NAMALWA (cell line): ENCODE results near the gene MX1.

Experiments used
- DNase-seq: peaks from one replicate; pipeline ENCODE4 v3.0.0-alpha.2; 2015; ENCODE audit warnings: low spot score

MX1 gene, protein sequence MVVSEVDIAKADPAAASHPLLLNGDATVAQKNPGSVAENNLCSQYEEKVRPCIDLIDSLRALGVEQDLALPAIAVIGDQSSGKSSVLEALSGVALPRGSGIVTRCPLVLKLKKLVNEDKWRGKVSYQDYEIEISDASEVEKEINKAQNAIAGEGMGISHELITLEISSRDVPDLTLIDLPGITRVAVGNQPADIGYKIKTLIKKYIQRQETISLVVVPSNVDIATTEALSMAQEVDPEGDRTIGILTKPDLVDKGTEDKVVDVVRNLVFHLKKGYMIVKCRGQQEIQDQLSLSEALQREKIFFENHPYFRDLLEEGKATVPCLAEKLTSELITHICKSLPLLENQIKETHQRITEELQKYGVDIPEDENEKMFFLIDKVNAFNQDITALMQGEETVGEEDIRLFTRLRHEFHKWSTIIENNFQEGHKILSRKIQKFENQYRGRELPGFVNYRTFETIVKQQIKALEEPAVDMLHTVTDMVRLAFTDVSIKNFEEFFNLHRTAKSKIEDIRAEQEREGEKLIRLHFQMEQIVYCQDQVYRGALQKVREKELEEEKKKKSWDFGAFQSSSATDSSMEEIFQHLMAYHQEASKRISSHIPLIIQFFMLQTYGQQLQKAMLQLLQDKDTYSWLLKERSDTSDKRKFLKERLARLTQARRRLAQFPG

DNA sequence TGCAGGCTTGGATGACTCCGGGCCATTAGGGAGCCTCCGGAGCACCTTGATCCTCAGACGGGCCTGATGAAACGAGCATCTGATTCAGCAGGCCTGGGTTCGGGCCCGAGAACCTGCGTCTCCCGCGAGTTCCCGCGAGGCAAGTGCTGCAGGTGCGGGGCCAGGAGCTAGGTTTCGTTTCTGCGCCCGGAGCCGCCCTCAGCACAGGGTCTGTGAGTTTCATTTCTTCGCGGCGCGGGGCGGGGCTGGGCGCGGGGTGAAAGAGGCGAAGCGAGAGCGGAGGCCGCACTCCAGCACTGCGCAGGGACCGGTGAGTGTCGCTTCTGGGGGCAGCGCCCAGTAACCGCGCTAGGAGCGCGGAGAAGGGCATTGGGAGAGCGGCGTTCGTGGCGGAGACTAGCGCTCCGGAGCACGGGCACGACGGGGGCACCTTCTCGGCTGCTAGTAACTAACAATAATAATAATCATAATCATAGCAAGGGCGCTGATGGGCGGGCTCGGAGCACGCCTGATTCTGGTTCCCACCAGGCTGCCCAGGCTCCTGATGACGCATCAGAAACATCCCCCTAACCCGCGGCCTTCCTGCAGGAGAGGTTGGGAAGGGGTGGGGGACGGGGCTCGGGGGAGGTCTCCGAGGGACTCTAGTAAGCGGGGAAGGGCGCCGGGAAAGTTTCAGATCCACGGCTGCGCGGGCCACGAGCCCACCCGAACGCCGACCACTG, at the start of gene MX1:
Gene MX1 (plus strand): TSS at position 286 of the 722 bp plus-strand sequence. CDS start 5,832 bp downstream, outside the sequence.
- peak; percentile 81 for DNase-seq

DNA sequence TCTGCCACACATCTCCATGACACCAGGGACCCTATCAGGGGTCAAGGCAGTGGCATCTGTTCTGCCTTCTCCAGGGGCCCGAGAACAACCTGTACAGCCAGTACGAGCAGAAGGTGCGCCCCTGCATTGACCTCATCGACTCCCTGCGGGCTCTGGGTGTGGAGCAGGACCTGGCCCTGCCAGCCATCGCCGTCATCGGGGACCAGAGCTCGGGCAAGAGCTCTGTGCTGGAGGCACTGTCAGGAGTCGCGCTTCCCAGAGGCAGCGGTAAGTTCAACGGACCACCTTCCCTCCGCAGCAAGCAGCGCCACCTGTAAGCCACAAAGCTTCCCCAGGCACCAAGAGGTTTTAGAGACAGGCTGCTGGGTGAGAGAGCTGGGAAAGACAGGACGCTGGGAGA, 48.3 kb upstream of the MX1 start:
- no peak for DNase-seq

GRCh38 chr21:41378849-41379248, 47.2 kb upstream of the MX1 start:
- DNase-seq = no peak

DNA sequence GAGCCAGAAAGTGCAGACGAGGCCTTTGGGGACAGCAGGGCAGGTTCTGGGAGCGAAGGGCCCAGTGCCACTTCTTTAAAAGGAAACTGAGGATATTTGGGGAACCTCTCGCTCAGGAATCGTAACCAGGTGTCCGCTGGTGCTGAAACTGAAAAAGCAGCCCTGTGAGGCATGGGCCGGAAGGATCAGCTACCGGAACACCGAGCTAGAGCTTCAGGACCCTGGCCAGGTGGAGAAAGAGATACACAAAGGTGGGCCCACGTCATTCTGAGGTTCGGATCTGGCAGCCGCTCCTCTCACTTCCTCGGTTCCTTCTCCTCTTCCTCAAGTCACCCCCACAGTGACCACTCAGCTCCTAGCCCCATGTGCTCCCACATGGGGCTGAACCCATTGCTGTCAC, 46.1 kb upstream of the MX1 start:
- DNase-seq = no peak

DNA sequence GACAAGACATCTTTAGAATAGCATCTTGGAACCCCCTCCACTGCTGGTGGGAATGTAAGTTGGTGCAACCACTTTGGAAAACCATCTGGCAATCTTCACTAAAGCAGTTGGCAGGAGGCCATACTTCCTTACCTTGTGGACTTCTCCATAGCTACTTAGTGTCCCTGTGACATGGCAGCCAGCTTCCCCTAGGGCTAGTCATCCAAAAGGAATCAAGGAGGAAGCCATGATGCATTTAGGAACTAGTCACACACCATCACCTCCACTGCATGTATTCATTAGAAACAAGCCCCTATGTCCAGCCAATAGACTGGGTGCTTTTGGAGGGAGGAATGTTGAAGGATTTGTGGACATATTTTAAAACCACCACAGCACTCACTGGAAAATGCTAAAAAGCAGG, 44.3 kb upstream of the MX1 start:
- DNase-seq = no peak

DNA sequence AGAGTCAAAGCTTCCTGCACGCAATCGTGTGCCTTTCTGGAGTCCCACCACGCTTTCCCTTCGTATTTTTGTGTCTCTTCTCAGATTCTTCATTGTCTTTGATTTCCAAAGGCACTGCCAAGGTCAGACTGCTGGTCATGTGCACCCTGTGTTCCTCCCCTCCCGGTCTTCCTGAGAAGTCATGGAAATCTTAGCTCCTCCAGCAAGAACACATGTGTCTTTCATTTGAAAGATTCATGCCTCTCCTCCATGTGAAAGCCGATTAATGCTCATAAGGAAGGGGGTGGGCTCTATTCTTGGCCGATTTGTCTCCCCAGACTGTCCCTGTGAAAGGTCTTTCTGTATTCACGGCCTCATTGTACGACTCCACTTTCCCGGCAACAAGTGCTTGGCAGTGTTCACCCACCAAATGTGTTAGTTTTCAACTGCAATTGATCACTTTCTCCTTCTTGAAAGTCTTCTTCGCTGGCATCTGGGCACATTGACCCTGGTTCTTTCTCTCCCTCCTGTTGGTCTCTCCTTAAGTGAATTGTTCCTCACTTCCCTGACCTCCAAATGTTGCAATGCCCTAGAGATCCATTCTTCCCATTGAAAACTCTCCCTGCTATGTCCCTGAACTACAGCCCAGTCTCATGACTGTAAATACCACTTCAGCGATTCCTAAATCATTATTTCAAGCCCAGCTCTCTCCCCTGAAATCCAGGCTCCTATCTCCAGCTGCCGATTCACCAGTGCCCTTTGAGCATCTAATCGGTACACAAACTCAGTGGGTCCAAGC, 38.8 kb upstream of the MX1 start:
- DNase-seq = no peak

GRCh38 chr21:41387824-41388223, 38.2 kb upstream of the MX1 start:
- no peak for DNase-seq

DNA sequence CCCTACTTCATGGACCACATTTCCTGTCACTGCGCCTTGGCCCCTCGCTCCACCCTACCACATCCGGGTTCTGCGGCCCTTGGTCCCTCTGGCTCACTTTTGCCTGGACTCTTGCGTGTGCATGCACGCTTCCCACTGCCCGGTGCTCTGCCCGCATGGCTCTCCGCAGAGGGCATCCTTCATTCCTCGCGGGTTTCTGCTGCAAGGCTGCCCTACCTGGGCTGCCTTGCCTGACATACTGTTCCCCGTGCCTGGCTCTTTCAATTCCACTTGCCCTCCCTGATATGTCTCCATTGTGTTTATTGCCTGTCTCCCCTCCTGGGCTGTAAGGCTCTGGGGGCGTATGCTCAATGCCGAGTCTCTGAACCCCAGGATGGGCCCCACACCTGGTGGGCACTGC, 37.8 kb upstream of the MX1 start:
- DNase-seq = no peak

DNA sequence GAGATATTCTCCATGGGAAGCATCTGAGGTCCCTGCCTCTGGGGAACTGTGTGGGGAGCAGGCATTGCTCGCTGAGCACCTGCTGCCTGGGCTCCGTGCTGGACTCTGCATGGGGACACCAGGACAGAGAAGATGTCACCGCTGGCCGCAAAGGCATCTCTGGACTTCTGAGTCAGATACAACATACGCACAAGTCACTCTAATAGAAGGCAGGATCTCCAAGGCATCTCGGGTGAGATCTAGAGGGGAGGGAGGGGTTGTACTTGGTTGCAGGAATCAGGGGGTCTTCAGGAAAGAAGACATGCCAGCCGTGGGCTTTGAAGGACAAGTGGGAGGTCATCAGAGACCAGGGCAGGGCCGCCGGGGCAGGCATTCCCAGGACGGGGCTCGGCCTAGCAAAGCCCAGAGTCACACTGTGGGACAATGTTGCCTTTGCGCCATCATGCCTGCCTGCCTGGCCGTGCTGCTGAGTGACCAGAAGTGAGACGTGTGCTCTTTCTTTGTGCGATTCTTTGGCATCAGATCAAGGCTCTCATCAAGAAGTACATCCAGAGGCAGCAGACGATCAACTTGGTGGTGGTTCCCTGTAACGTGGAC, 35.9 kb upstream of the MX1 start:
- no peak for DNase-seq

- no peak for DNase-seq
These were observed 32.1 kb upstream of the MX1 start for GRCh38 chr21:41393876-41394465.

- no peak for DNase-seq
These were observed 29.4 kb upstream of the MX1 start for GRCh38 chr21:41396558-41397075.

DNA sequence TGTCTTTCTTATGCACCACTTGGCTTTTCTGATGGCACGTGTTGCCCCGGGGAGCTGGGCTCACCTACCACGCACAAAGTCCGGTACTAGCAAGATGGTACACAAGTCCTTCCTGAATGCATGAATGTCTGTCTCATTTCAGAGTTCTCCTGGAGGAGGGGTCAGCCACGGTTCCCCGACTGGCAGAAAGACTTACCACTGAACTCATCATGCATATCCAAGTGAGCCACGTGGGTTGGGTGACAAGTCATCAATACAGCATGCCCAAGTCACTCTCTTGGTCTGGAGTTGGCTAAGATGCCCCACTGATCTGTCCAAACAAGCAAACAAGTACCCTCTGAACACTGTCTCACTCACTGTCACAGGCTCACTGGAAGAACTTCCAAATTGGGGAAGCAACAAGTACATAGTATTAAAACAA, 28.6 kb upstream of the MX1 start:
- DNase-seq = no peak

DNA sequence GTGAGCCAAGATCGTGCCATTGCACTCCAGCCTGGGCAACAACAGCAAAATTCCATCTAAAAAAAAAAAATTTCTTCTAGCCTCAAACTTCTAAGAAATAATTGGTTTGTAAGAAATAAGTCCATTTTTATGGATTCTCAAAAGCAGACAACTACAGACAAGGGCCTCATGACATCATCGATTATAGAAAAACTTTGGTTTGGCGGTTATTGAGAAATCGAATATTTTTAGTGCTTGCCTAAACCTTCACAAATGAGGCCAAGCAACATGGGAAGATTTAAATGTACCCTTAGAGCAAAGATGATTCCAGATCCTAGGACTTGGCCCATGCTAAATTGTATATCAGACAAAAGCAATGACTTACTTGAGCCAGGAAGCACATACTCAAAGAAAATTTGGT, 27.8 kb upstream of the MX1 start:
- DNase-seq = no peak

- DNase-seq = no peak
These were observed 27.2 kb upstream of the MX1 start for GRCh38 chr21:41398831-41399230.

- no peak for DNase-seq
These were observed 26.7 kb upstream of the MX1 start for GRCh38 chr21:41399246-41399800.

GRCh38 chr21:41402231-41402630, 23.8 kb upstream of the MX1 start:
- no peak for DNase-seq

DNA sequence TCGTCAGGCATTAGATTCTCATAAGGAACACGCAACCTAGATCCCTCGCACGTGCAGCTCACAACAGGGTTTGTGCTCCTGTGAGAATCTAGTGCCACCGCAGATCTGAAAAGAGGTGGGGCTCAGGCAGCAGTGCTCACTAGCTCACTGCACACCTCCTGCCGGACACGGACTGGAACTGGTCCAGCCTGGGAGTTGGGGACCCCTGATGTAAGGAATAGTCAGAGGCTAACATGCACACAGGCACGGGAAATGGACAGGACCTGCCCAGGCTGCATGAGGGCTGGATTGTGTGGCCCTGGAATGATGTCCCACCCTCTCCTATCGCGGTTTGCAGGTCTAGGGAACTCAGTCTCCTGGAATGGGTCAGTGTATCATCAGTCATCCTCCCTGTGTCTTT, 23.2 kb upstream of the MX1 start:
- DNase-seq = no peak

DNA sequence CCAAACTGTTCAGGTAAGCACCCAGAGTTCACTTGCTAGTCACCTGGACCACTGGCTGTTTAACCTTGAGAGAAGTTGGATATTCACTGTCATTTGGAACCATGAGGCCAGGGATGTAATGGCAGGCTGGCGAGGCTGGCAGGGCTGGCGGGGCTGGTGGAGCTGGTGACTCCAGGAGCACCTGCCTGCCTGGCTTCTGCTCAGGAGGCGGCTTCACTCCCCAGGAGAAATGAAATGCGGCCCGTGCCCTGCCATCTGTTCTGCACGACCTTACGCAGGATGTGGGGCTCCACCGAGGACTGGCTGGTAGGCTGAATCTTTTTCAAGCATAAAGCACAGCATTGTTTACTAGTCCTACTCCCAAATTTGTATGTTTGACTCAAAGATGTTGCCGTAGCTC, 22.7 kb upstream of the MX1 start:
- no peak for DNase-seq

DNA sequence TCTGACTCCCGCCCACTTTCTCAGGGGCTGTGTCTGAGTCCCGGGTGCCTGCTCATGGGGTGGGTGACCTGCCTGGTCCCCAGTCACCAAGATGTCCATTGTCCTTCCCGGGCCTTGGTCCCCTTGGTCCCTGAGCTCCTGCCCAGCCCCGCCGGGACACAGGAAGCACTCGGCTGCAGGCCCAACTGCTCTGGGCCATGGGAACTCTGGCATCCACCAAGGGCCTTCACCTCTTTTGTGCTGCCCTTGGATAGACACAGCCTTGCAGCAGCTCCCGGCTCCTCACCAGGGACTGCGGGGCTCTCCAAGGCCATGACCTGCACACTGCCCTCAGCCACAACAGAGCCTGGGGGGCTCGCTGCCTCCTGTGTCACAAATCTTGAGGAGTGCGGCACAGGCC, 22.1 kb upstream of the MX1 start:
- DNase-seq = no peak

- no peak for DNase-seq
These were observed 20.7 kb upstream of the MX1 start for GRCh38 chr21:41405321-41405720.

- no peak for DNase-seq
These were observed 19.7 kb upstream of the MX1 start for GRCh38 chr21:41406340-41406739.
